Measurements from ENCODE around the gene NUDT10. TPM values are rescaled to one million over a fixed set of nuclear protein-coding genes. Genes with fewer than 3 reads are reported as not detected.

Gene NUDT10
- 11.0 and 16.6 TPM in 2 replicates for polyA plus RNA-seq

DNA sequence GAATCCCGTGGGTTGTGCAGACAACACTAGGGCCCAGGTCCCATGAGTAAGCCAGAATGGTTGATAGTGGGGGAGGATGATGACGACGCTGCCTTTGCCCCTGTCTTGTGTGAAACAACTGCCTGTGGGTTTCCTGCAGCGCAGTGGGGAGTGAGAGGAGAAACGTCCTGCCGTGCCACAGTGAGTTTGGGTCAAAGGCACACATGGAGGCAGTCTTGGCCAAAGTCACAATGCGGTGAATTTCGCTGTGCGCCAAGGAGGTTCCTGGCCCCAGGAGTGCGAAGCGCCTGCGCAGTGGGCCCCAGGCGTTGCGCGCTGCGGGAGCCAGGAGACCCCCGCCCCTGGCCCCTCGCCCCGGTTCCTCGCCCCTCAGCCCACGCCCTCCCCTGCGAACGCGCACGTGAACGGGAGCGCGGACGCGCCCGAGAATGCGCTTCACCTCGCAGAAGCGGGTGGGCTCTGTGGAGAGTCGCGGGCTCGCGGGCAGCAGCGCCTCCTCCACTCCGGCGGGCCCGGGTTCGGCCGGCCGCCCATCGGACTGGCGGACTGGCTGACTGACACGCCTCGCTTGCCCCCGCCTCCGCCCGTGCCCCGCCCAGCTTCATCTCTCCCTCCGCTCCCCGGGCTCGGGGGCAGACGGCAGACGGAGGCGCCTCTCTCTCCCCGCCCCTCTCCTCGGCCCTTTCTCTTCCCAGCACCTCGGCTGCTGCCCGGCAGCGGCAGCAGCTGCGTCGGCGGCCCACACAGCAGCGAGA, at the start of gene NUDT10:
TSS of gene NUDT10 (plus strand) at position 635 of the 755 bp plus-strand sequence. CDS start 144 bp downstream, outside the sequence.

Other genes with a start within 250 kb of the NUDT10 start
- gene NUDT11, start 163.8 kb downstream of the NUDT10 start, polyA plus RNA-seq, result 6.3 and 17.3 TPM in 2 replicates

Measured in Purkinje cell (primary cell).